ENCODE measurements around the gene AGBL4. TPM values are rescaled to one million over a fixed set of nuclear protein-coding genes. Genes with fewer than 3 reads are reported as not detected.

The AGBL4 gene
- total and polyA plus RNA-seq, 2 of the 13 experiments (the other 11 are each of a cell fraction or from before 2014, with no cell fraction given): not detected

- Histone ChIP-seq H3K9me3 (ENCODE audit: low read length) (no peaks in the 10 kb centered on the region), H3K4me3 (replicated peaks in 1 of 3; ENCODE audit: insufficient read depth in 1 of 3, low read depth in 2 of 3, low read length in 3 of 3) (no peak overlapping the region), H3K79me2 (ENCODE audit: insufficient read depth, low read length) (no peaks in the 10 kb centered on the region), H3K36me3 (replicated peaks in 1 of 2; ENCODE audit: control insufficient read depth in 1 of 2, insufficient read depth in 2 of 2, low read length in 2 of 2) (no peaks in the 10 kb centered on the region), H4K20me1 (ENCODE audit: insufficient read depth, low read length) (no peaks in the 10 kb centered on the region), H3K27ac (ENCODE audit: extremely low read length, insufficient read depth, low read length) (no peak overlapping the region), H2AFZ (ENCODE audit: low read length) (no peak overlapping the region), H3K4me1 (ENCODE audit: insufficient read depth, low read length) (no peaks in the 10 kb centered on the region), H3K9ac (ENCODE audit: insufficient read depth, low read depth, low read length) (no peak overlapping the region), H3K4me2 (ENCODE audit: low read depth, low read length) (no peak overlapping the region), H3K27me3 (ENCODE audit: control insufficient read depth in 1 of 2, insufficient read depth in 2 of 2, low read length in 2 of 2) (no peaks in the 10 kb centered on the region)
- DNase-seq (ENCODE audit: low spot score): no peak
- in situ Hi-C loops (cut with HindIII; ENCODE audit: extremely low pct_ligation_motif_present, low pct_unique_long_range_greater_than_20kb) (loop anchor here (25.0 kb wide), 1 partner anchor 1769 kb away; no protein-coding TSS in a partner anchor), intact Hi-C loops (cut with micrococcal nuclease; ENCODE audit: unreplicated experiment) (no loop called here)
- FAIRE-seq: no peak
- no peak for ATAC-seq
- BruUV-seq (replicated peaks): no TSS peak
- WGBS (ENCODE audit: low lambda C conversion rate): 0% methylated on average over 2 of the region's 2 CpGs
- ChIA-PET POLR2A (no interaction called here), CTCF (ENCODE audit: low intra/inter-chr PET ratio, low total read pairs) (no interaction called here)
- no peak for TF ChIP-seq SMC3 (IDR thresholded peaks at IDR 0.05; ENCODE audit: low read length)
- no peak for TF ChIP-seq HNF4G (IDR thresholded peaks at IDR 0.05; ENCODE audit: borderline replicate concordance, low read depth, low read length)
- no peak for TF ChIP-seq HNF4G (CRISPR knock-in tag; IDR thresholded peaks at IDR 0.05; ENCODE audit: borderline replicate concordance, low read depth)
- TF ChIP-seq, protein P1, sequence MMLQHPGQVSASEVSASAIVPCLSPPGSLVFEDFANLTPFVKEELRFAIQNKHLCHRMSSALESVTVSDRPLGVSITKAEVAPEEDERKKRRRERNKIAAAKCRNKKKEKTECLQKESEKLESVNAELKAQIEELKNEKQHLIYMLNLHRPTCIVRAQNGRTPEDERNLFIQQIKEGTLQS (CRISPR knock-in tag; IDR thresholded peaks at IDR 0.05): no peak
Measured at GRCh38 chr1:48568501-48568900, 1455.3 kb downstream of the AGBL4 start.

DNA sequence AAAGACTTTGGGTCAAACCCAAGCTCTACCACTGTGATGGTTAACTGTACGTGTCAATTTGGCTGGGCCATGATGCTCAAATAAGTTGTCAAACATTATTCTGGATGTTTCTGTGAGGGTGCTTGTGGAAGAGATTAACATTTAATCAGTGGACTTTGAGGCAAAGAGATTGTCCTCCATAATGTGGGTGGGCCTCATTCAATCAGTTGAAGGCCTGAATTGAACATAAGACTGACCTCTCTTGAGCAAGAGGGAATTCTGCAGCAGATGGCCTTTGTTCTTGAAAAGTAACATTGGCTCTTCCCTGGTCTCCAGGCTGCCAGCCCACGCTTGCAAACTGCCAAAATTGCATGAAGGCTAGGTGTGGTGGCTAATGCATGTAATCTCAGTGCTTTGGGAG is 1457.3 kb downstream of the AGBL4 start:
- H3K4me3 ChIP-seq (replicated peaks in 1 of 3; ENCODE audit: insufficient read depth in 1 of 3, low read depth in 2 of 3, low read length in 3 of 3): no peak overlapping the region
- no TSS peak for BruUV-seq (replicated peaks)
- H4K20me1 ChIP-seq (ENCODE audit: insufficient read depth, low read length): no peaks in the 10 kb centered on the region
- intact Hi-C loops (cut with micrococcal nuclease; ENCODE audit: unreplicated experiment): no loop called here
- in situ Hi-C loops (cut with HindIII; ENCODE audit: extremely low pct_ligation_motif_present, low pct_unique_long_range_greater_than_20kb): loop anchor here (25.0 kb wide), 1 partner anchor 1771 kb away; no protein-coding TSS in a partner anchor
- no peak overlapping the region for H3K4me2 ChIP-seq (ENCODE audit: low read depth, low read length)
- H3K27me3 ChIP-seq (ENCODE audit: control insufficient read depth in 1 of 2, insufficient read depth in 2 of 2, low read length in 2 of 2): no peaks in the 10 kb centered on the region
- 16% methylated on average over 2 of the region's 2 CpGs for WGBS (ENCODE audit: low lambda C conversion rate)
- CTCF ChIA-PET (ENCODE audit: low intra/inter-chr PET ratio, low total read pairs): no interaction called here
- H3K79me2 ChIP-seq (ENCODE audit: insufficient read depth, low read length): no peaks in the 10 kb centered on the region
- no peak overlapping the region for H3K27ac ChIP-seq (ENCODE audit: extremely low read length, insufficient read depth, low read length)
- no peak overlapping the region for H3K9ac ChIP-seq (ENCODE audit: insufficient read depth, low read depth, low read length)
- DNase-seq (ENCODE audit: low spot score): no peak
- POLR2A ChIA-PET: no interaction called here
- ATAC-seq: no peak
- no peak overlapping the region for H2AFZ ChIP-seq (ENCODE audit: low read length)
- H3K4me1 ChIP-seq (ENCODE audit: insufficient read depth, low read length): no peaks in the 10 kb centered on the region
- H3K9me3 ChIP-seq (ENCODE audit: low read length): no peaks in the 10 kb centered on the region
- TF ChIP-seq STAT5B (CRISPR knock-in tag; IDR thresholded peaks at IDR 0.05): no peak
- TF ChIP-seq POLR2A (IDR thresholded peaks at IDR 0.05; ENCODE audit: insufficient read depth in 1 of 2, low read depth in 2 of 2, low read length in 2 of 2): no peak
- no peak for FAIRE-seq
- no peaks in the 10 kb centered on the region for H3K36me3 ChIP-seq (replicated peaks in 1 of 2; ENCODE audit: control insufficient read depth in 1 of 2, insufficient read depth in 2 of 2, low read length in 2 of 2)
